GM23248 (cell line): Measurements from ENCODE around the gene ANGPTL3. TPM values are rescaled to one million over a fixed set of nuclear protein-coding genes. Genes with fewer than 3 reads are reported as not detected.
"Not testable (repeated sequence)": the region's sequence is repeated elsewhere in the genome, so short reads cannot be mapped to it uniquely, and the experiment has no call there.

Experiments used
- DNase-seq: peaks from one replicate; pipeline ENCODE4 v3.0.0-alpha.2; 2015
- H2AFZ ChIP-seq: fragments of 200-600 bp; sonication (generic); 2 replicates; pipeline ENCODE4 v1.6.1; 2016; ENCODE audit warnings: antibody characterized with exemption
- H3F3A ChIP-seq: fragments of 200-600 bp; sonication (generic); 2 replicates; pipeline ENCODE4 v1.6.1; 2016; ENCODE audit warnings: mild to moderate bottlenecking, antibody characterized with exemption, mixed run types; ENCODE audit not compliant: insufficient read depth
- H3K27ac ChIP-seq: fragments of 200-600 bp; sonication (generic); 2 replicates; pipeline ENCODE4 v1.5.1; 2016; ENCODE audit warnings: mild to moderate bottlenecking
- H3K27me3 ChIP-seq: fragments of 200-600 bp; sonication (generic); replicated peaks from 2 replicates; pipeline ENCODE4 v1.6.1; 2016; ENCODE audit warnings: mild to moderate bottlenecking; ENCODE audit not compliant: insufficient read depth
- H3K36me3 ChIP-seq: fragments of 200-600 bp; sonication (generic); 2 replicates; pipeline ENCODE4 v1.6.1; 2016; ENCODE audit warnings: low read depth, mild to moderate bottlenecking
- H3K4me1 ChIP-seq: fragments of 200-600 bp; sonication (generic); 2 replicates; pipeline ENCODE4 v1.6.1; 2016; ENCODE audit warnings: mild to moderate bottlenecking; ENCODE audit not compliant: insufficient read depth
- H3K4me2 ChIP-seq: fragments of 200-600 bp; sonication (generic); one replicate; pipeline ENCODE4 v1.6.1; 2016; ENCODE audit warnings: mild to moderate bottlenecking; ENCODE audit not compliant: unreplicated experiment
- H3K4me3 ChIP-seq: fragments of 200-600 bp; sonication (generic); 2 replicates; pipeline ENCODE4 v1.5.1; 2016; ENCODE audit warnings: mild to moderate bottlenecking
- H3K79me2 ChIP-seq: fragments of 200-600 bp; sonication (generic); 2 replicates; pipeline ENCODE4 v1.6.1; 2016; ENCODE audit warnings: mild to moderate bottlenecking; ENCODE audit not compliant: insufficient read depth
- H3K9ac ChIP-seq: fragments of 200-600 bp; sonication (generic); 2 replicates; pipeline ENCODE4 v1.6.1; 2016; ENCODE audit warnings: mild to moderate bottlenecking
- H3K9me2 ChIP-seq: fragments of 200-600 bp; sonication (generic); 2 replicates; pipeline ENCODE4 v1.6.1; 2016; ENCODE audit warnings: mixed run types, mild to moderate bottlenecking, moderate library complexity; ENCODE audit not compliant: insufficient read depth
- H3K9me3 ChIP-seq: fragments of 200-600 bp; sonication (generic); one replicate; pipeline ENCODE4 v1.6.1; 2017; ENCODE audit warnings: low read depth
- H4K20me1 ChIP-seq: fragments of 200-600 bp; sonication (generic); 2 replicates; pipeline ENCODE4 v1.6.0; 2016; ENCODE audit not compliant: insufficient read depth
- EZH2 ChIP-seq: fragments of 200-600 bp; sonication (generic); IDR thresholded peaks from 2 replicates; pipeline ENCODE4 v1.6.1; 2018; ENCODE audit warnings: antibody characterized with exemption, mild to moderate bottlenecking; ENCODE audit not compliant: insufficient read depth, poor library complexity, severe bottlenecking
- EZH2phosphoT487 ChIP-seq: fragments of 200-600 bp; sonication (generic); IDR thresholded peaks from 2 replicates; pipeline ENCODE4 v1.6.1; 2018; ENCODE audit warnings: antibody characterized with exemption, moderate library complexity, mild to moderate bottlenecking, low read depth; ENCODE audit not compliant: insufficient read depth
- WGBS, 2 experiments: methylation state at CpG; one replicate each; pipeline ENCODE4 v1.1.6; 2015 to 2017; ENCODE audit warnings: low lambda C conversion rate in 2 of 2, low coverage in 1 of 2; ENCODE audit errors: missing lambda C conversion rate in 2 of 2; 5-methylcytosine and 5-hydroxymethylcytosine counted together
- in situ Hi-C: fragments of 300-500 bp; cut with MboI; formaldehyde crosslinking; loops from 2 replicates; pipeline ENCODE4 v1.15.0; 2020
- polyA plus RNA-seq: library from polyadenylated mRNA; unstranded; fragments of >200 nt; fragmentation: Nextera tagmentation; extraction: Ambion mirVana; gene quantifications from 2 replicates; pipeline ENCODE4 v1.2.1, GENCODE V29; 2016
- total RNA-seq: library from RNA; depleted of rRNA; stranded (reverse); fragments of >200 nt; shearing (Covaris generic); gene quantifications from 2 replicates; pipeline ENCODE4 v1.2.3, GENCODE V29; 2014; rRNA removed

Gene ANGPTL3, protein sequence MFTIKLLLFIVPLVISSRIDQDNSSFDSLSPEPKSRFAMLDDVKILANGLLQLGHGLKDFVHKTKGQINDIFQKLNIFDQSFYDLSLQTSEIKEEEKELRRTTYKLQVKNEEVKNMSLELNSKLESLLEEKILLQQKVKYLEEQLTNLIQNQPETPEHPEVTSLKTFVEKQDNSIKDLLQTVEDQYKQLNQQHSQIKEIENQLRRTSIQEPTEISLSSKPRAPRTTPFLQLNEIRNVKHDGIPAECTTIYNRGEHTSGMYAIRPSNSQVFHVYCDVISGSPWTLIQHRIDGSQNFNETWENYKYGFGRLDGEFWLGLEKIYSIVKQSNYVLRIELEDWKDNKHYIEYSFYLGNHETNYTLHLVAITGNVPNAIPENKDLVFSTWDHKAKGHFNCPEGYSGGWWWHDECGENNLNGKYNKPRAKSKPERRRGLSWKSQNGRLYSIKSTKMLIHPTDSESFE
- total RNA-seq (not detected in 2 replicates), polyA plus RNA-seq (not detected in 2 replicates)

DNA sequence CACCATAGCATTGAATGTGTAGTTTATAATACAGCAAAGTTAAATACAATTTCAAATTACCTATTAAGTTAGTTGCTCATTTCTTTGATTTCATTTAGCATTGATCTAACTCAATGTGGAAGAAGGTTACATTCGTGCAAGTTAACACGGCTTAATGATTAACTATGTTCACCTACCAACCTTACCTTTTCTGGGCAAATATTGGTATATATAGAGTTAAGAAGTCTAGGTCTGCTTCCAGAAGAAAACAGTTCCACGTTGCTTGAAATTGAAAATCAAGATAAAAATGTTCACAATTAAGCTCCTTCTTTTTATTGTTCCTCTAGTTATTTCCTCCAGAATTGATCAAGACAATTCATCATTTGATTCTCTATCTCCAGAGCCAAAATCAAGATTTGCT lies at the start of gene ANGPTL3:
Gene ANGPTL3 (plus strand): TSS at position 240 of the 400 bp plus-strand sequence. CDS start 47 bp downstream, at position 287.
- peaks cover 9% of the 10 kb centered on the region; the same call in 1 of the 2 replicates for H3K4me1 ChIP-seq
- no peaks in the 10 kb centered on the region for H3K9me2 ChIP-seq
- no peaks in the 10 kb centered on the region for H3K79me2 ChIP-seq
- no peak within 1 kb of the TSS for H2AFZ ChIP-seq
- H3K27ac ChIP-seq = no peak within 1 kb of the TSS
- H4K20me1 ChIP-seq = no peaks in the 10 kb centered on the region
- TF ChIP-seq EZH2 = no peak
- TF ChIP-seq EZH2phosphoT487 = no peak
- DNase-seq = no peak
- no peaks in the 10 kb centered on the region for H3K9me3 ChIP-seq
- H3K4me3 ChIP-seq = no peak within 1 kb of the TSS
- H3K36me3 ChIP-seq = no peaks in the 10 kb centered on the region
- H3K4me2 ChIP-seq = no peak within 1 kb of the TSS
- no peaks in the 10 kb centered on the region; the same call in 1 of the 2 replicates for H3F3A ChIP-seq
- in situ Hi-C loops = no loop called here
- 80 to 82% methylated on average over 3 of the region's 3 CpGs for WGBS, 2 experiments
- no peaks in the 10 kb centered on the region for H3K27me3 ChIP-seq
- no peak within 1 kb of the TSS for H3K9ac ChIP-seq

DNA sequence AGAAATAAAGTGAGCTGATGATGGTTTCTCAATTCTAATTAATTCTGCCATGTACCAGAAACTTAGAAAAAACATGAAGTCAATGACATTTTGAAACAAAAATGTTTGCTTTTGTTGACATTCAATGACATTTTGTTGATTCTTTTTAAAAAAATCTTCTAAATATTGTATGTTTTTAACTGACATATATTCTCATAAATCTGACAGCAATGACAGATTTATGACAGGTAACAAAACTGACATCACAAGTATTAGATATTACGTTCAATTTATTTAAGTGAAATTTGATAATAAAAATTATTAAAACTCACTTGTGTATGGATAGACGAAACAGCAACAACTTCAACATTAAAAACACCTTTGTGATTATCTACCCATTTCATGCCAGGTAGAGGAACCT lies 36.0 kb upstream of the ANGPTL3 start:
- WGBS, 2 experiments = 95 to 96% methylated on average over 2 of the region's 2 CpGs
- no peaks in the 10 kb centered on the region for H3K9me2 ChIP-seq

DNA sequence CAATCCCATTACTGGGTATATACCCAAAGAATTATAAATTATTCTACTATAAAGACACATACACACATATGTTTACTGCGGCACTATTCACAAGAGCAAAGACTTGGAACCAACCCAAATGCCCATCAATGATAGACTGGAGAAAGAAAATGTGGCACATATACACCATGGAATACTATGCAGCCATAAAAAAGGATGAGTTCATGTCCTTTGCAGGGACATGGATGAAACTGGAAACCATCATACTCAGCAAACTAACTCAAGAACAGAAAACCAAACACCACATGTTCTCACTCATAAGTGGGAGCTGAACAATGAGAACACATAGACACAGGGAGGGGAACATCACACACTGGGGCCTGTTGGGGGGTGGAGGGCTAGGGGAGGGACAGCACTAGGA lies 30.1 kb upstream of the ANGPTL3 start:
- H3K9ac ChIP-seq, in situ Hi-C loops, H3K4me2 ChIP-seq, DNase-seq, H3K27ac ChIP-seq, H4K20me1 ChIP-seq, H3K4me1 ChIP-seq, H3K9me2 ChIP-seq, H3K27me3 ChIP-seq, H3K4me3 ChIP-seq, H3F3A ChIP-seq, H2AFZ ChIP-seq, H3K9me3 ChIP-seq: not testable (repeated sequence)
- Histone ChIP-seq H3K36me3 (peaks cover 12% of the 10 kb centered on the region; the same call in 1 of the 2 replicates), H3K79me2 (peaks cover 64% of the 10 kb centered on the region)
- 97 to 100% methylated on average over 1 of the region's 1 CpG for WGBS, 2 experiments

More for the DNA sequence above, 36.0 kb upstream of the ANGPTL3 start:
- H3K27me3 ChIP-seq = no peaks in the 10 kb centered on the region
- H2AFZ ChIP-seq = no peak overlapping the region
- H3K36me3 ChIP-seq = peaks cover 30% of the 10 kb centered on the region
- H3K27ac ChIP-seq = no peak overlapping the region
- H3K4me2 ChIP-seq = no peak overlapping the region
- no peaks in the 10 kb centered on the region for H3F3A ChIP-seq
- DNase-seq = no peak
- in situ Hi-C loops = no loop called here
- H3K4me1 ChIP-seq = no peaks in the 10 kb centered on the region
- H3K9me3 ChIP-seq = no peaks in the 10 kb centered on the region
- no peaks in the 10 kb centered on the region; the same call in 1 of the 2 replicates for H4K20me1 ChIP-seq
- H3K79me2 ChIP-seq = peaks cover 25% of the 10 kb centered on the region
- TF ChIP-seq EZH2 = no peak
- no peak for TF ChIP-seq EZH2phosphoT487
- no peak overlapping the region for H3K9ac ChIP-seq
- H3K4me3 ChIP-seq = no peak overlapping the region

DNA sequence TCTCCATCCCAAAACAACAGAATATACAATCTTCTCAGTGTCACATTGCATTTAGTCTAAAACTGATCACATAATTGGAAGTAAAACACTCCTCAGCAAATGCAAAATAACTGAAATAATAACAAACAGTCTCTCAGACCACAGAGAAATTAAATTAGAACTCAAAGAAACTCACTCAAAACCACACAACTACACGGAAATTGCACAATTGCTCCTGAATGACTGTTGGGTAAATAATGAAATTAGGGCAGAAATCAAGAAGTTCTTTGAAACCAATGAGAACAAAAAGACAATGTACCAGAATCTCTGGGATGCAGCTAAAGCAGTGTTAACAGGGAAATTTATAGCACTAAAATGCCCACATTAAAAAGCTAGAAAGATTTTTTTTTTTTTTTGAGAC lies 29.4 kb upstream of the ANGPTL3 start:
- H2AFZ ChIP-seq, H3K9ac ChIP-seq, H3K27me3 ChIP-seq, H3K4me3 ChIP-seq, H3K27ac ChIP-seq, H3F3A ChIP-seq, in situ Hi-C loops, H3K4me2 ChIP-seq, H3K9me2 ChIP-seq, H4K20me1 ChIP-seq, H3K9me3 ChIP-seq, H3K4me1 ChIP-seq: not testable (repeated sequence)
- peak; percentile 4 for DNase-seq
- Histone ChIP-seq H3K36me3 (peaks cover 19% of the 10 kb centered on the region), H3K79me2 (peaks cover 64% of the 10 kb centered on the region)
- WGBS, 2 experiments = 34 to 61% methylated on average over 1 of the region's 1 CpG

DNA sequence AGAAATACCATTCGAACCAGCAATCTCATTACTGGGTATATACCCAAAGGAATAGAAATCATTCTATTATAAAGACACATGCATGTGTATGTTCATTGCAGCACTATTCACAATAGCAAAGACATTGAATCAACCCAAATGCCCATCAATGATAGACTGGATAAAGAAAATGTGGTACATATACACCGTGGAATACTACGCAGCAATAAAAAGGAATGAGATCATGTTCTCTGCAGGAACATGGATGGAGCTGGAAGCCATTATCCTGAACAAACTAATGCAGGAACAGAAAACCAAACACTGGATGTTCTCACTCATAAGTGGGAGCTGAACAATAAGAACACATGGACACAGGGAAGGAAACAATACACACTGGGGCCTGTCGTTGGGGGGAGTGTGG lies 25.8 kb upstream of the ANGPTL3 start:
- H3K9ac ChIP-seq, H3K9me3 ChIP-seq, H3K27ac ChIP-seq, in situ Hi-C loops, H3K9me2 ChIP-seq, H3K4me2 ChIP-seq, H2AFZ ChIP-seq, H3K4me1 ChIP-seq, H3K4me3 ChIP-seq, H3F3A ChIP-seq, H3K27me3 ChIP-seq, H4K20me1 ChIP-seq, DNase-seq: not testable (repeated sequence)
- peaks cover 38% of the 10 kb centered on the region for H3K79me2 ChIP-seq
- H3K36me3 ChIP-seq = peaks cover 33% of the 10 kb centered on the region
- WGBS, 2 experiments = 96 to 100% methylated on average over 4 of the region's 4 CpGs
